ENCODE measurements around the gene SARDH.

Gene SARDH

DNA sequence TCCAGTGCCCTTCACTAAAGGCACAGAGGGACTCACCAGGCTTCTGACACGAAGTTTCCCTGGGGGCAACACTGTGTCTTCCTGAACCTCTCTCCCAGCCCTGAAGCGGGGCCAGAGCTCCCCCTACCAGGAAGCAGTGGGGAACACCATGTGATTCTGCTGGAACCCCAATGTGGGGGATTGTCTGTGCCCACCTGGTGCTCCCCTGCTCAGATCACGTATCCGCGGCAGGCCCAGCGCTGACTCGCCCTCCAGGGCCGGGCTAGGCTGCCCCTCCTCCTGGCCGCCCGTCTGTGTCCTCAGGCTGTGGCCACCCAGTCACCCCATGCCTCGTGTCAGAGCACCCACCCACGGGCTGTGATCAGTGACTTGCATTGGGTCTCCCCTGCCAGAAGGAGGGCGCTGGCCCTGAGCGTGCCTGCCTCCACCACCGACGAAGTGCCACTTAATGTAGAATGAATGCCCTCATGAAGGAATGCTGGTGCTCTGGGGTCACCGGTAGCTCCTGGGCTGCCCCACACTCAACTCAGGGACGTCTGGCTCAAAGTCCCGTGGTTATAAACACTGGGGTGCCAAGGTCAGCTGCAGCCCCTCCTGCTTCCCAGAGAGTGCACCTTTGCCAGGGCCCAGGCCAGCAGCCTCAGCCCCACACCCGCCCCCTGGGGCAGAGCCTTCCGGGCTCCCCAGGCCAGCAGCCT, 22.1 kb downstream of the SARDH start:
- DNase-seq (ENCODE audit: low read depth, low spot score), result no peak

DNA sequence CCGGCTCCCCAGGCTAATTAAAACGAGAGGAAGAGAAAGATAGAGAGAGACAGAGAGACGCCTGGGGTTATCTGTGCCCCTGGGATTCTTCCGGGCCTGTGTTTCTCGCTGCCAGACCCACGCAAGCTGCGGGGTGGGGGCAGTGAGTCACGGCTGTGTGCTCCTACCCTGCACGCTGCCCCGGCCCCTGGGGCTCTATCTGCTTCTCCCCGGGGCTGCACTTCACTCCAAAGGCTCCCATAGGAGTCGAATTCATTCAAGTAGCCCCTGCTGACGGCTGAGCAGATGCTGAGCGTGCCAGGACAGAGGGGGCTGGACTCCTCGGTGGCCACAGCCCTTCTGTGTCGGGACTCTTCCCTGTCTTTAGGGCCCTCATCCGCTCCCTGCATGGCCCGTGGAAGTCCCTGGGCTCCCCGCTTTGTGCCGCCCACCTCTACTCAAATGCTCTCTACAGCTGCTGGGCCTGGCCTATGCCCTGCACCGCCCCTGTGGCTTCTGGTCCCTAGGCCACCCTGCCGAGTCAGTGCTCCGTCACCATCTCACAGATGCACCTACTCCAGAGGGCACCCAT, 22.8 kb downstream of the SARDH start:
- DNase-seq (ENCODE audit: low read depth, low spot score), result no peak

DNA sequence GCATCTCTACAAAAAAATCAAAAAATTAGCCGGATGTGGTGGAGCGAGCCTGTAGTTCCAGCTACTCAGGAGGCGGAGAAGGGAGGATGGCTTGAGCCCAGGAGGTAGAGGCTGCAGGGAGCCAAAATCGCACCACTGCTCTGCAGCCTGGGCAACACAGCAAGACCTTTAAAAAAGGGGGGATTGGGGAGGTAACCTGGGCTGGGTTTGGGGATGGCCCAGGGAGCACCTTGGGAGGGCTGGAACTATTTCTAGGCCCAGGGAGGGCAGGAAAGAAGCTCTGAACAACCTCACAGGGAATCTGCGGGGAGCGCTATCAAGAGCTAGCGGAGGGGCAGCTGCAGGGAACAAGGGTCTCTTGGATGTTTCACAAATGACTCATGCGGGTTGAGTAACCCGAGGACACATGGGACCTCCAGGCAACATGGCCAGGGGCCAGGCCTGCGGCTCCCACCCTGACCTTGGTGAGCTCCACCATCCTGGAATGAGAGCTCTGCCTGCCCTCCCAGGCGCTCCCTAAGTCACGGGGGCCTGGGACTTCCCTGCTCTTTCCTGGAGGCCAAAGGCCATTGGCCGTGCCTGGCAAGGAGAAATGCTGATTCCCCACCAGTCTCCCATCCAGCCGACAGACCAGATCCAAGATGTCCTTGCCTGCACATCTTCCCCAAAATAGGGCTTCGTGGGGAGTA, 23.4 kb downstream of the SARDH start:
- no peak for DNase-seq (ENCODE audit: low read depth, low spot score)

GRCh38 chr9:133713960-133714495, 24.1 kb downstream of the SARDH start:
- no peak for DNase-seq (ENCODE audit: low read depth, low spot score)

DNA sequence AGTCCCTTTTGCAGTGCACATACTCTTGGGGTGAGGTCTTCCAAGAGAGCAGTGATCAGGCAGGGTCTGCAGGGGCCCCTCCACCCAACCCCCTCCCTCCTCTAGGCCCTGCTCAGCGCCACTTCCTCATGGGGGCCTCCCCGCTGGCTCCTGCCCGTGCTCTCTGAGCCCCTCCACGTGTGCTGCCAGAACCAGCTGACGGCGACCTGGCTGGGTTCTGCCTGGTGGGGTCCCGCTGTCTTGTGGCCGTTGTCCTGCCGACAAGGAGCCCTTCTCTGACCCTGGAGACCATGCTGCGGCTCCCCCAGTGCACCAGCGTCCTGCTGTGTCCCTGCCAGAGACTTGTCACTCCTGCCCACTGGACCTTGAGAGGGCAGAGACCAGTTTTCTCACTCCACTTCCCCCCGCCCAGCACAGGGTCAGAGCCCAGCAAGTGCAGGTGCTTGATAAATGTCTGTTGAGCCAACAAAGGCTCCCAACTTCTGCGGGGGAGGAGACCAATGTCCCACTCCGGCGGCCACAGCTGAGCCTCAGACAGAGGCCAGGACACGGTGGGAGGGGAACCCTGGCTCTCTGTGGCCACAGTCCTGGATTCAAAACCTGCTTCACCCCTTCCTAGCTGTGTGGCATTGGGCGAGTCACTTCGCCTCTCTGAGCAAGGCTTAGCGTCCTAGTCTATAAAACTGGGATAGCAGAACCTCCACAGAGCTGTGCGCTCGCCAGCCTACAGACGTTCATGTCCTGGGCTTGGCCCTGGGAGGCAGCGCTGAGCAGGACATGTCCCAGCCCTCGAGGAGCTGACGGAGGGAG, 24.8 kb downstream of the SARDH start:
- no peak for DNase-seq (ENCODE audit: low read depth, low spot score)

GRCh38 chr9:133712221-133713100, 25.7 kb downstream of the SARDH start:
- DNase-seq (ENCODE audit: low read depth, low spot score), result no peak

- no peak for DNase-seq (ENCODE audit: low read depth, low spot score)
Observed at GRCh38 chr9:133711428-133712220, 26.5 kb downstream of the SARDH start.

DNA sequence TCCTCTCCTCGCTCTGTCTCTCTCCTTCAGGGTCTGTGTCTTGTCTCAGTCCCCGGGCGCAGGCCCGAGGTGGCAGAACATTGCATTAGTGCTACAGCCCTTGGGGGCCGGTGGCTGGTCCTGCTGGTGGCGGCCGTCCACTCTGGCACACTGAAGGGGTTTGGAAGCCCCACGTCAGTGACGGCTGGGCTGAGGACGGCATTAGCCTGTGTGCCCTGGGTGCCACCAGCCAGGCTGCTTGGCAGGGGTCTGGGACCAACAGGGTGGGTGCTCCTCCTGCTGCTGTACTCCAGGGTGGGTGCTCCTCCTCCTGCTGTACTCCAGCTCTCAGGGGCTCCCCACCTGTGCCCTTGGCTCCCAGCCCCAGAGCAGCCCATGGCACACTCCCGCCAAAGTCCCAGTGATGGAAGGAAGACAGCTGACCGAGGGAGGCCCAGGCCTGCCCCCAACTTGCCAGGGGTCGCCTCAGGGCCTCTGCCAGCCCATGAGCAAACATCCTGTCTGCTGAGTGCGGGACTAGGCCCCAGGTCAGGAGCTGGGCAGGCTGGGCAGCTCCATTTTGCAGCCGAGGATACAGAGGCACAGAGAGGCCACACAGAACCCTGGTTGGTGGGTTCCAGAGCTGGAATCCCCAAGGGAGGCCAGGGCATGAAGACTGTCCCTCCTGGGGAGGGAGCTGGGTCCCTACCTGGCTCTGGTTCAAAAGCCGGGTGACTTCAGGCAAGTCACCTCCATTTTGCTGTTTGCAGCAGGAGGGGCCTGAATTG, 27.3 kb downstream of the SARDH start:
- DNase-seq (ENCODE audit: low read depth, low spot score), result no peak

- DNase-seq (ENCODE audit: low read depth, low spot score), result no peak
Observed at GRCh38 chr9:133709691-133710571, 28.2 kb downstream of the SARDH start.

GRCh38 chr9:133709015-133709611, 29.0 kb downstream of the SARDH start:
- DNase-seq (ENCODE audit: low read depth, low spot score), result peak; percentile 47

GRCh38 chr9:133708246-133709014, 29.7 kb downstream of the SARDH start:
- no peak for DNase-seq (ENCODE audit: low read depth, low spot score)

DNA sequence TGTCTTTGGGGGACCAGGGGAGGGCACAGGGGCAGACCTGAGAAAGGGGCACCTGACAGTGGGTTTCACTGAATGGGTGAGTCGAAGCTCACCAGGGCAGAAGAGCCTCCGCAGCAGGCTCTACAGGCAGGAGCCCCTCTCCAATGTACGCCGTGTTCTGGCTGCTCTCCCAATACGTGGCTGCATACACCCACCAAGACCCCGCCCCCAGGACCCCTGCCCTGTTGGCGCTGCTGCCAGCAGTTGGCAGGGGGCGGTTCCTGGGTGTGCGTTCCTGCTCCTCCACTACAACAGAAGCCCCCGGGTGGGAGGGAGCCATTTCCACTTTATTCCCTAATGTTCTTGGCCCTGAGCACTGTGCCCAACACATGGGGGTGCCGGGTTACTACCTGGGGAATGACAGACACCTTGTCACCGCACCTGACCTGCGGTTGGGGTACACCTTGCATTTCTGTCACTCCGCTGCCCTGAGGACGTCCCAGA, 30.3 kb downstream of the SARDH start:
- no peak for DNase-seq (ENCODE audit: low read depth, low spot score)

DNA sequence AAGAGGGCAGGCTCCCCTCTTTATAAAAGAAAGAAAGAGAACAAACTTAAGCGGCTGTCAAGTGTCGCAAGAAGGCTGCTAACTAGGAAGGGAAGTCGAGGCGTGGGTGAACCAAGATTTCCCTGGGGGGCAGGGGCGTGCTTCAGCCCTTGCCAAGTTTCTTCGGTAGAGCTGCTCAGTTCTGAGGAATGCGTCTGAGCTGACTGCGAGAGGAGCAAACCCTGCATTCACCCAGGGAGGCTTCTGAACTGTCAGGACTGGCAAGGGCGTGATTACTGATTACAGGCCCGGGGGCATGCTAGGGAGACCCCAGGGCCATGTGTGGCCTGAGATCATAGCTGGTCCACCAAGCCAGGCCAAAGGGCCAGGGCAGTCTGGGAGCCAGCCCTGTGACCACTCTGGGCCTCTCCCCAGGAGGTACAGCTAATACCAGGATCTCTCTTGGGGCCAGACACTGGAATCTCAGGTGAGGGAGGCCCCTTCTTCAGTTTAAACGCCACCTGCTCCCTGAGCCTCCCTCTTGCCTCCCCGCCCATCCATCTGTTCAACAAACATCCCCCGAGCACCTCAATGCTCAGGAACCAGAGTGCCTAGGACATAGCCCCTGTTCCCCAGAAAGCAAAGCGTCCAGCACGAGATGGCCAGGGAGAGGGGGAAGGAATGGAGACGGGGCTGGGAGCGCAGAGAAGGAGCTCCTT, 30.9 kb downstream of the SARDH start:
- DNase-seq (ENCODE audit: low read depth, low spot score), result no peak

DNA sequence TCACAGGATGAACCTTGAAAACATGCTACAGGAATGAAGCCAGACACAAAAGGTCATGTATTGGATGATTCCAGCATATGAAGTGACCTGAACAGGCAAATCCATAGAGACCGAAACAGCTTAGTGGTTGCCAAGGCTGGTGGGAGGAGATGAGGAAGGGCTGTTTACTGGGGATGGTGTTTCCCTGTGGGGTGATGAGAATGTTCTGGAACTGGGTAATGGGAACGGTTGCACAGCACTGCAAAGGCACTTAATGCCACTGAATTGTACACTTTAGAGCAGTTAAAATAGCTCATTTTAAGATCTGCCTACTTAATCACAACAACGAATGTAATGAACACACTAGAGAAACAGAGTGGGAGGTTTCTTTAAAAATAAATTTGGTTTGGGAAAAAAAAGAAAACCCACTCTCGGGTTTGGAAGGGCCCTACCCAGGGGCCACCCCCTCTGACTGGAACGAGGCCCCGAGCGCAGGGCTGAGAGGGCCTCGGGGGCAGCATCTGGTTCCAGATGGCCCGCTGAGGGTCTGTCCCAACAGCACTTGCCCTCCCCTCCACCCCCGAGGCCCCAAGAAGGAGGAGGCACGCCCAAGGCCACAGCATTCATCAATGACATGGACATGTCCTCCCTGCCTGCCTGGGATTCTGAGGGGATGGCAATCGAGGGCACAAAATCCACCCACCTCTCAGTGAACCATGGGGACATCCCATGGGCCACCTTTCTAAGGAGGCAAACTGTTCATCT, 31.7 kb downstream of the SARDH start:
- no peak for DNase-seq (ENCODE audit: low read depth, low spot score)

DNA sequence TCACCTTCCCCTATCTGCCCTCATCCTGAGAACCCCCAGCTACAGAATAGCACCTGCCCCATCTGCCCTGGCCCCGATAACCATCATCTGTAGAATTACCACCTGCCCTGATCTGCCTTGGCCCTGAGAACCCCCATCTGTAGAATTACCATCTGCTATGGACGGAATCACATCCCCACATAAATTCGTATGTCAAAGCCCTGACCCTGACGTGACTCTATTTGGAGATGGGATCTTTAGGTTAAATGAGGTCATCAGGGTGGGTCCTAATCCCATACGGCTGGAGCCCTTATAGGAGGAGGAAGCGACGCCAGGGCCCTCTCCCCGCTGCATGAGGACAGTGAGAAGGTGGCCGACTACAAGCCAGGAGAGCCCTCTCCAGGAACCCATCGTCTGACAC, 32.6 kb downstream of the SARDH start:
- DNase-seq (ENCODE audit: low read depth, low spot score), result no peak

- no peak for DNase-seq (ENCODE audit: low read depth, low spot score)
Observed at GRCh38 chr9:133704711-133705181, 33.4 kb downstream of the SARDH start.

Data from activated naive CD8-positive, alpha-beta T cell treated with anti-CD3 and anti-CD28 coated beads, Interleukin-2, amount 50 U/mL, for 16 hours (primary cell).